EL (cell line): ENCODE data around the gene FAM177A1.
"Not testable (repeated sequence)": the region's sequence is repeated elsewhere in the genome, so short reads cannot be mapped to it uniquely, and the experiment has no call there.

ENCODE experiments used
- DNase-seq: peaks from one replicate; pipeline ENCODE4 v3.0.0-alpha.2; 2016

FAM177A1 gene

DNA sequence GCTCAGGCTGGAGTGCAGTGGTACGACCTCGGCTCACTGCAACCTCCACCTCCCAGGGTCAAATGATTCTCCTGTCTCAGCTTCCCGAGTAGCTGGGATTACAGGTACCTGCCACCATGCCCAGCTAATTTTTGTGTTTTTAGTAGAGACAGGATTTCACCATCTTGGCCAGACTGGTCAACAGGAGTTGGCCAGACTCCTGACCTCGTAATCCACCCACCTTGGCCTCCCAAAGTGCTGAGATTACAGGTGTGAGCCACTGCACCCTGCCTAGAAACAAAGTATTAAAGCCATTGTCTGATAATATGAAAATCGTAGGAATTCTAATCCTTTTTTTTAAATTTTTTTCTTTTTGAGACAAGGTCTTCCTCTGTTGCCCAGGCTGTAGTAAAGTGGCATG is 19.7 kb downstream of the FAM177A1 start:
- DNase-seq: not testable (repeated sequence)

DNA sequence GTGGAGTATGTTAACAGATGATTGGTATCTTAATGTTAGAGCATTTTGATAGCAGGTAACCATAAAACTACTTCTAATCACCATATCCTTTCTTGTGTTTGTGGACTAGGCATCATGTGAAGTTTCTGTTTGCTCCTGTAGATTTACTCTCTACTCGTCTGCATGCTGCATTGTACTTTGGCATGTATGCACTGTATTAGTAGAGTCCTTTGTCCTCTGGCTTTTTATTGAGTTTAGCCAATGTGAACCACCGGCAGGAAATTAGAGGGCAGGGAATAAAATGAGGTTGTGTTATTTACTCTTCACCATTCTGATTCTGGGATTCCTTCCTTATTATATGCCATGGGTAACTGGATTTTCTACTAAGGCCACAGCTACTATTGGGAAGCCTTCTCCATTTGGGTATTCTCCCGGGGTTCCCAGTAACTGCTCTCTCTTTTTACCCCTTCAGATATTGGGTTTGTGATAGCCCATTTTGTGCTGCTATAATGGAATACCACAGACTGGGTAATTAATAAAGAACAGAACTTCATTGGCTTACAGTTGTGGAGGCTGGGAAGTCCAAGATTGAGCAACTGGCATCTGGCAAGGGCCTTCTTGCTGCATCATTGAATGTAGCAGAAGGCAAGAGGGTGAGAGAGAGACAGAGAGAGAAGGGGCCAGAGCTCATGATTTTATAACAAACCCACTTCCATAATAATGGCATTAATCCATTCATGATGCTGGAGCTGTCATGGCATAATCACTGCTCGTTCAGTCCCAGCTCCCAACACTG is 22.4 kb downstream of the FAM177A1 start:
- DNase-seq: no peak

DNA sequence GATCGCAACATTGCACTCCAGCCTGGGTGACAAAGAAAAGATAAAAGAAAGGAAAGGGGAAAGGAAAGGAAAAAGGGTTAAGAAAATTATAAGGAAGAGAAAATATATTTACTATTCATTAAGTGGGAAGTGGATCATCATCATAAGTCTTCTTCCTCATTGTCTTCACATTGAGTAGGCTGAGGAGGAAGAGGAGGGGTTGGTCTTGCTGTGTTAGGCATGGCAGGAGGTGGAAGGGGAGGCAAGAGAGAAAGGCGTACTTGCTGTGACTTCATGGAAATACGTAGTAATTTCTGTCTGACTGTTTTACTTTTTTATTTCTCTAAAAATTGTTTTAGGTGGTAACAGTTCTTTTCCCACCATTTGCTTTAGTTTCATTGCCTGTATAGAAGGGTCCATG is 26.2 kb downstream of the FAM177A1 start:
- no peak for DNase-seq

DNA sequence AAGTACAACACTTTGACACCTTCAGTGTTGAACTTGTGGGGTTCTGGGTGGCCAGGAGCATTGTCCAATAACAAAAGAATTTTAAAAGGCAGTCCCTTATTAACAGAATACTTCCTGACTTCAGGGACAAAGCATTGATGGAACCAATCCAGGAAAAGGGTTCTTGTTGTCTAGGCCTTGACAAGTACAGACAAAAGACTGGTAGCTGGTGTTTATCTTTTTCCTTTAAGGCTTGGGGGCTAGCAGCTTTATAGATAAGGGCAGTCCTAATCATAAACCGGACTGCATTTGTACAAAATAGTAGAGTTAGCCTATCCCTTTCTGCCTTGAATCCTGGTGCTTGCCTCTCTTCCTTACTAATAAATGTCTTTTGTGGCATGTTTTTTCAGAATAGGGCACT is 27.4 kb downstream of the FAM177A1 start:
- no peak for DNase-seq

DNA sequence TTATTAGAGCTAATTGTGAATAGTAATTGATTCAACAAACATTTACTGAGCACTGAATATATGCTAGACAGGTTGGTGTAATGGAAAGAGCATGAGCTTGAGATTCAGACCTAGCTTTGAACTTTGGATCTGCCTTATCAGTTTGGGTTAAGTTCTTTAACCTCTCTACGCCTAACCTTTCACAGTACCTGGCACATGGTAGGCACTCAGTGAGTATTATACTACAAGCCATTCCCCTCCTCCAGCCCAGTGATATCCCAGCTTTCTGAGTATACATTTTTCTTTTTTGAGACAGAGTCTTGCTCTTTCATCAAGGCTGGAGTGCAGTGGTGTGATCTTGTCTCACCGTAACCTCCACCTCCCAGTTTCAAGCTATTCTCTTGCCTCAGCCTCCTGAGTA is 32.0 kb downstream of the FAM177A1 start:
- DNase-seq: no peak

DNA sequence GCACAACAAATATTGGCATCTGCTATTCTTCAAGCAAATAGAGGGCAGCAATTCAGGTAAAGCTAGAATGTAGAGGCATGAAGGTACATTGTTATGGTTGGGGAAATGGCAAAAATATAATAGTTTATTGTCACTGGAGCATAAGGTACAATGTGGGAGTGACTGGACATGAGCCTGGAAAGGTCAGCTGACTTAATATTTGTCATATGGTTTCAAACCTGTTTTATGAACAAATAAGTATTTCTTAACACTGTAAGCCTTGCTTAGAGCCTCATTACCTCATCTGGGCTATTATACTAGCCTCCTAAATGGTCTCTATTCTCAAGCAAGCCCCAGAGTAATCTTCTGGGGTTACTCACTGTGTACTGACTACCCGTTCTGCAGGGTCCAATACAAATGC is 33.7 kb downstream of the FAM177A1 start:
- DNase-seq: no peak

DNA sequence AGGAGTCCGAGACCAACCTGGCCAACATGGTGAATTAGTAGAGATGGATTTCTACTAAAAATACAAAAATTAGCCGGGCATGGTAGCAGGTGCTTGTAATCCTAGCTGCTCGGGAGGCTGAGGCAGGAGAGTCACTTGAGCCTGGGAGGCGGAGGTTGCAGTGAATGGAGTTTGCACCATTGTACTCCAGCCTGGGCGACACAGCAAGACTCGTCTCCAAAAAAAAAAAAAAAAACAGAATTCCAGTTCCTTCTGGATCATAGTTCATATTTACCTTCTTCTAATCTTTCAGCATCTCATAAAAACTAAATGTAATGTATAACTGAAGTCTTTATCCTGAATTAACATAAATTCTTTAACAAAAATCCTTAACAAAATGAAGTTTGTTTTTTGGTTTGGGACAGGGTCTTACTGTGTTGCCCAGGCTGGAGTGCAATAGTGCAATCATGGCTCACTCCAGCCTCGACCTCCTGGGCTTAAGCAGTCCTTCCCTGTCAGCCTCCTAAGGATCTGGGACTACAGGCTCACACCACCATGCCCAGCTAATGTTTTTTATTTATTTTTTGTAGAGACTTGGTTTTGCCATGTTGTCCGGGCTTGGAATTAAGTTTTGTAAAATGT is 37.6 kb downstream of the FAM177A1 start:
- no peak for DNase-seq

DNA sequence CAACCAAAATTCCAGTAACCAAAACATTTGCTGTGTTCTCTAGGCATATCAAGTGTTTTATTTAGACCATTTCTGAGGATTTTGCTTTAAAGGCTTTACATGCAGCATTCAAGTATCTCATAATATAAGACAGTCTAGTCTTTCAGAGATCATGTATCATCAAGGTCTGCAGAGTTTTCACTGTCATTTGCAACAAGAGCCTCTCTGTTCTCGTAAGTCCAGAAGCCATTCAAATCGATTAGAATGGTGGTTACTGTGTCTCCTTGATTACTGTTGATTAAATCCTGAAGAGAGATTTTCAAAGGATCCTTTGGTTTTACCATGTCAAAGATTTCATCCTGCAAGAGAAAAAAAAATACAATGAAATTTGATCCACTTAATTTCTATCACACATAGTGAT is 39.4 kb downstream of the FAM177A1 start:
- DNase-seq: no peak

DNA sequence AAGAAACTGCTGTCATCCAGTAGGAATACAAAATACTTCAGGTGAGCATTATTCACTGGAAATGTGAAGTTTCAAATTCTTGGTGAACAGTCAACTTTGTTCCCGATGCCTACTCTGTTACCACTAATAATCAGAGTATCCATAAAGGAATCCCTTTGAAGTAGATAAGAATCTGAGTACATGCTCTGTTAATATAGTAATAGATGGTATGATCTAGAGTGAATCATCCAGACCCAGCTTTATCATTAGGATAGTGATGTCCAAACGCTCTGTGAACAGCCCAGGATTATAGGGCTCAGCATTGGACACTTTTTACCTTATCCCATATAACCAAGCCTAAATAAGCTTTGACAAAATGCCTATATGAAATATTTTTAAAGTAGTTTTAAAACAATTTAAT is 42.4 kb downstream of the FAM177A1 start:
- peak; percentile 8 for DNase-seq

DNA sequence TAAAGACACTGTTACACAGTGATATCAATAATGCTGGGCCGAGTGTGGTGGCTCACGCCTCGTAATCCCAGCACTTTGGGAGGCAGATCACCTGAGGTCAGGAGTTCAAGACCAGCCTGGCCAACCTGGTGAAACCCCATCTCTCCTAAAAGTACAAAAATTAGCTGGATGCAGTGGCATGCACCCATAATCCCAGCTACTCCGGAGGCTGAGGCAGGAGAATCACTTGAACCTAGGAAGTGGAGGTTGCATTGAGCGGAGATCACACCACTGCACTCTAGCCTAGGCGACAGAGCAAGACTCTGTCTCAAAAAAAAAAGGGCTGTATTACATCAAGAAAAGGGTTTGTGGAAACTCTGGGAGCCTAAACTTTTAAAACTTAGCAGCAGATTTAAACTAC is 48.6 kb downstream of the FAM177A1 start:
- DNase-seq: not testable (repeated sequence)

DNA sequence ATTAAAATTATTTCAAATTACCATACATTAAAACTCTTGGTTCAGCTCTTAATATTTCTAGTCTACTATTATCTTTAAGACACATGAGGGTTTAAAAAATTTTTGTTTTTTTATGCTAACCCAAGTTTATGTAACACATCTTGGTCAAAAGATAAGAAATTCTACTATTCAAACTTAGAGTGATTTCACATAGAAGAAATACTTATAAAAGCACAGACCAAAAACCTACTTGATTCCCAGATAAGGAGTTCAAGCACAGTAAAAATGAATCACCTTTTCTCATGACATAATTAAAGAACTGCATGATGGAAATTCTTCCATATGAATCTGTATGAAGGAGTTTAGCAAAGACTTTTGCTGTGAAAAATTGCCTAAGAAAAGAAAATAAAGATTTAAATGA is 61.8 kb downstream of the FAM177A1 start:
- no peak for DNase-seq

DNA sequence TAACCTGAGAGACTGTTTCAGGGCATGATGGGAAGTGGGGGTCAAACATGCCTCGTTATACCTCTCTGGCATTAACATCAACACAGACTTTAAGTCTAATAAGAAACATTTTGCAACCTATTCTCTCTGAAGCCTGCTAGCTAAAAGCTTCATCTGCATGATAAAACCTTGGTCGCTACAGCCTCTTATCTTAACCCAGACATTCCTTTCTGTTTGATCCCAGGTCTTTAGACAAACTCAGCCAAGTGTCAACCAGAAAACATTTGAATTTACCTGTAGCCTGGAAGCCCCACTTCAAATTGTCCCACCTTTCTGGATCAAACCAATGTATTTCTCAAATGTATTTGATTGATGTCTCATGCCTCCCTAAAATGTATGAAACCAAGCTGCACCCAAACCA is 66.6 kb downstream of the FAM177A1 start:
- no peak for DNase-seq

DNA sequence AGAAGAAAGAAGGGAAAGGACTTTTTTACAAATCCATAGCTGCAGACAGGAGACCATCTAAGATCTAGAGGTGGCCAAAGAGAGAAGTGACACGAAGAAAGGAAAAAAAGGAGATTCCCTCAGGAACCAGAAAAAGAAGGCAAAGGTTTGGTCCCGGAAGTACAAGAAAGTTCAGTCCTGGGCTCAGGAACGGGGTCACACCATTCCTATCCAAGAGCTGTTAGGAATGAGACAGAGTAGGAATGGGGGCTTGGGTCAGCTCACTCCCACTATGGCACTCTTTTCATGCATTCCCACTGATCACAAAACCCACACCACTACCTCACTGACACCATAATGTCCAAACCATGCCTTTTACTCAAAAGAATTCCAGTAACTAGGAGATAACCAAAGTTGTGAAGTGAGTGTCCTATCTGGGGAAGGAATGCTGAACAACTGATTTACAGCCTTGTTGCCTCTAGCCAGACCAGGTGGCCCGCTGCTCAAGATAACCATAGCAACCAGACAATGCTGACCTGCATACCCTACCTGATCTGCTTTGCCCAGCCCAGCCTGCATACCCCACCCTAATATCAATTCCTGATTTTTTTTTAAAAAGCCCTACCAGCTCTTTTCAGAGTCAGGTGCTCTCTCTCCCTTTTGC is 67.4 kb downstream of the FAM177A1 start:
- no peak for DNase-seq

DNA sequence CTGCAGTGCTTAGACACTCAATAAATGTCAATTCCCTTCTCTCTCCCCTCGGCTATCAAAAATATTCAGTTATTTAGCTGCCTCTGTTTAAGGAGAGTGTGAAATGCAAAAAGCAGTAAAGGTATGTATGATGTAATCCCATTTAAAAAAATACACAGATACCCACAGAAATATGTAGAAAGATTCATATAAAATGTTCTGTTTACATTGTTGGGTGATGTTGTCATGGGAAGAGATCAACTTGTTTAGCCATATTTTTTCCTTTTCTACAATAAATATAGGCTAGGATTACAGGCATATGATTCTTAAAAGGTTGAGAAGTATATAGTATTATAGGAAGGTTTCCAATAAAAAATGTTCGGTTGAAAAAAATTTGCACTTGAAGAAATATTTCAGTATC is 68.0 kb downstream of the FAM177A1 start:
- DNase-seq: peak; percentile 75

DNA sequence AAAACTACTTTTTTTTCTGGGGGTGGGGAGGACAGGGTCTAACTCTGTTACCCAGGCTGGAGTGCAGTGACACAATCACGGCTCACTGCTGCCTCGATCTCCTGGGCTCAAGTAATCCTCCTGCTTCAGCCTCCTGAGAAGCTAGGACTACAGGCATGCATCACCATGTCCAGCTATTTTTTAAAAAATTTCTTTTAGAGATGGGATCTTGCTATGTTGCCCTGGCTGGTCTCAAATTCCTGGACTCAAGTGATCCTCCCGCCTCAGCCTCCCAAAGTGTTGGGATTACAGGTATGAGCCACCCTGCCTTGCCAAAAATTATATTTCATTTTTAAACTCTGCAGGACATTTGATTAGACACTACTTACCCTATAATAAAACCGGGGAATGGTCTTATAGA is 70.2 kb downstream of the FAM177A1 start:
- no peak for DNase-seq

DNA sequence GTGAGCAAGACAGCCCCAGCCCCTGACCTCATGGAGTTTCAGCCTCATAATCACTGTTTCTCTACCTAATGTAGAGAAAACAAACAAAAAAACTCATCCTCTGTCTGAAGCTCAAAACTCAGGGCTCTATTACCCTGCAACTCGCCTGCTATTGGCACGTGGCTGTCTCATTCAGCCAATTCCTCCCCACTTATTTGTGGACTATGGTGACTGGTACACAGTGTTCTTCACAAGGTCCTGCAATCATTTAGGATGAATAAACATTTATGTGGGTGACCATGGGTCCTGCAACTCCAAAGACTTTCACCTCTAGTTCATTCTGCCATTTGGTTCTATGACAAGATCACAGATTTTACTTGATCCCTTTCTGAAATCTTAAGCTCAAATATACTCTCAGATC is 71.0 kb downstream of the FAM177A1 start:
- no peak for DNase-seq

DNA sequence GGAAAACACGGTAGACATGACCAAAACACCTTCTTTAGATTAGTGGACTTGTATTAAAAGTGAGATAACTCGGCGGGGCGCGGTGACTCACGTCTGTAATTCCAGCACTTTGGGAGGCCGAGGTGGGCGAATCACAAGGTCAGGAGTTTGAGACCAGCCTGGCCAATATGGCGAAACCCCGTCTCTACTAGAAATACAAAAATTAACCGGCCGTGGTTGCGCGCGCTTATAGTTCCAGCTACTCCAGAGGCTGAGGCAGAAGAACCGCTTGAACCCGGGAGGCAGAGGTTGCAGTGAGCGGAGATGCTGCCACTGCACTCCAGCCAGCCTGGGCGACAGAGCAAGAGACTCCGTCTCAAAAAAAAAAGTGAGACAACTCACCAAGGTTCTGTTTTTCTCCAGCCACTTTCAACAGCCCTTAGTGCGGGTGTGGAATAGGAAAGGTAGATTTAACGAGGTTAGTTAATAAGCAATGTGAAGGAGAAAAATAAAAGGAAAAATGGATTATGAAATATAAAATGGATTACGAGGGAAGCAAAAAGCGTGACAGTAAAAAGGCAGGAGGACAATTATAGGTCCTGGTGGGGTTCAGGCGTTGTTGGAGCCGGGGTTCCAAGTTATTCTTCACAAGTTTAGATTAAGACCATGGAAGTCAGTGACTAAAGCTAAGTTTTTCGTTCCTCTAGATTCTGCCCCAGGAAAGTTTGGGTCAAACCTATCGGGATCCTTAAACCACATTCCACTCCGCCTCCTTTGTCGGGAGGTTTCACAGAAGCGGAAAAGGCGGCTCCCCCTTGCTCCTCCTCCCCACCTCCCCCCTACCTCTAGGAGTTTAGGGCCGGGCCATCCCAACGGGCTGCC is 75.2 kb downstream of the FAM177A1 start:
- peak; percentile 13 for DNase-seq

DNA sequence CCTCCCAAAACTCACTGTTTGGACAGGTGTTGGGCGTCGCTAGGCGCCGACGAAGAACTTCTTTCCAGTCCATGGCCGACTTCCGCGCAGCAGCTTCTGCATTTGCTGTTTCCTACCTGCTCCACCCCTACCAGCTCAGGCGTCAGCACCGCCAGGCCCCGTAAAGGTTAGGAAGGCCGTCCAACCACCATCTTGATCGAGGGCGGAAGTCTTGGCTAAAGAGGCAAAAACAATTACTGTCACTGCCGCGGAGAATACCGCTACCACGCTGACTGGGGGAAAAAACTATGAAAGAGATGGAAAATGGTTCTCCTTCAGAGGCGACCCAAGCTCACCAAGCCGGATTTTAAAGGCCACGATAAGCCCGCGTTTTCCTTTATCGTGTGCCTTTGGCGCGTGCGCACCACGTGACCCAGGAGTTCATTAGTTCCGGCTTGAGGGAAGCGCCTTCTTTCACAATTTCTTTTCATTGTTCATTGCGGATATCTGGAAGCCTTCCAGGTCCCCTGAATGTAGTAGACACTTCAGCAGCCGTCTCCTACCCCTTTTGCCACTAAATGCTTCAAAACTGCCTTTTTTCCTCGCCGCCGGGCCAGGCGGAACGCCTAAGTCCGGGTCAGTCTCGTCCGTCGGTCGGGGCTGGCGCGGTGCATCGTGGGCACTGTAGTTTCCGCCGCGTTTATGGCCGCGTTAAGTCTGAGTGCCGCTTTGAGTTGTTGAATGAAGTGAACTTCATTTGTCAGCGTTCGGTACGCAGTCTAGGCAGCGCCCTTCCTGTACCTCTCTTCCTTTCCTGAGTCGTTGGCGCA is 76.0 kb downstream of the FAM177A1 start, which contains the start of the genes PPP2R3C and PRORP:
Gene PPP2R3C, minus strand, starts transcription at position 104 of the 809 bp plus-strand sequence. Its CDS starts 31 bp downstream, at position 73.
Gene PRORP, plus strand, starts transcription at position 666 of the 809 bp plus-strand sequence. CDS start 694 bp downstream, outside the sequence.
- peak; percentile 94 for DNase-seq

DNA sequence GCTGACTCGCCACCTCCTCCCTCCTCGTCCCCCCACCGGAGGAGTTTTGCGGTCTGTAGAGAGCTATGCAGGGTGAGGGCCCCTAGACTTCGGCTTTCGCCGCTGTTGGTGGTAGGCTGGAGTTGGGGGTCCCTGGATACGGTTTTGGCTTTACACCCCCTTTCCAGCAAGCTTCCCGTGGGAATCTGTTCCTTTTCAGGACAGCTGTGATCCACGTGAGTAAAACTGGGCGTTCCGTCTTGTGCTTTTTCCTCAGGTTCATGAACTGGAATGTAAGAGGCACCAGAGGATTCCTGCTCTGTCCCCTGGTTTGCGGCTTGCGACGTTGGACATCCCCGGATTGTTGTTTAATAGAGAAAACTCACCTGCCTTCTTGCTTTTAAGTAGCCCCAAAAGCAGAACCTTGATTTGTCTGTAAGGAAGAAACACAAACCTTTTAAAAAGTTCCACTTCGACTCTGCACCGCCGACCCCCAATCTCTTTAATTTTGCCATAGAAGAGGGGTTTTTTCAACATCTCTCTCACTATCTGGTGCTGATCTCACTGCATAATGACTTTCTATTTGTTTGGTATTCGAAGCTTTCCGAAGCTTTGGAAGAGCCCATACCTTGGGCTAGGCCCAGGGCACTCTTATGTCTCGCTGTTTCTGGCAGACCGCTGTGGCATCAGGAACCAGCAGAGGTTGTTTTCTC is 76.8 kb downstream of the FAM177A1 start:
- DNase-seq: no peak

DNA sequence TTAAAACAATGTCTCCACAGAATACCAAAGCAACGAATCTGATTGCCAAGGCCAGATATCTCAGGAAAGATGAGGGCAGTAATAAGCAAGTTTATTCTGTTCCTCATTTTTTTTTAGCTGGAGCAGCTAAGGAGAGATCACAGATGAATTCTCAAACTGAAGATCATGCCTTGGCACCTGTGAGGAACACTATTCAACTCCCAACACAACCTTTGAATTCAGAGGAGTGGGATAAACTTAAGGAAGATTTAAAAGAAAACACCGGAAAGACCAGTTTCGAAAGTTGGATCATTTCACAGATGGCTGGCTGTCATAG is 77.3 kb downstream of the FAM177A1 start:
- DNase-seq: no peak

DNA sequence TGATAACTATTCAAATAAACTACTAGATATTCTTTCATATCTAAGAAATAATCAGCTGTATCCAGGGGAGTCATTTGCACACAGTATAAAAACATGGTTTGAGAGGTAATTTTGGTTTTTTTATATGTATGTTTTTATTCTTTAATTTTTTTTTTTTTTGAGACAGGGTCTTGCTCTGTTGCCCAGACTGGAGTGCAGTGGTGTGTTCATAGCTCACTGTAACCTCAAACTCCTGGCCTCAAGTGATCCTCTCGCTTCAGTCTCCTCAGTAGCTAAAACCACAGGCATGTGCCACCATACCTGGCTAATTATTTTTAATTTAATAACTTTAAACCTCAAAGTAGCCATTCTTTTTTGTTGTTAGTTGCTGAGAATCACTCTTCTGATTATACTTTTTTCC is 78.1 kb downstream of the FAM177A1 start:
- no peak for DNase-seq
